MM.1S (cell line): ENCODE measurements around the gene ADAMTS2.

Experiments
- DNase-seq: peaks from one replicate; pipeline ENCODE4 v3.0.0-alpha.2; 2015
- H2AFZ ChIP-seq: fragments of 300-600 bp; sonication (generic); 2 replicates; pipeline ENCODE4 v1.6.0; 2016; ENCODE audit warnings: antibody characterized with exemption, low read length
- H3F3A ChIP-seq: fragments of 300-600 bp; sonication (generic); 2 replicates; pipeline ENCODE4 v1.6.1; 2016; ENCODE audit warnings: mild to moderate bottlenecking, antibody characterized with exemption, low read length, moderate library complexity, mixed read lengths; ENCODE audit not compliant: insufficient read depth
- H3K27ac ChIP-seq: fragments of 300-600 bp; sonication (generic); 2 replicates; pipeline ENCODE4 v1.5.1; 2016; ENCODE audit warnings: mild to moderate bottlenecking, low read length
- H3K27me3 ChIP-seq: fragments of 300-600 bp; sonication (generic); replicated peaks from 2 replicates; pipeline ENCODE4 v1.6.0; 2016; ENCODE audit warnings: low read length; ENCODE audit not compliant: insufficient read depth
- H3K36me3 ChIP-seq: fragments of 300-600 bp; sonication (generic); replicated peaks from 2 replicates; pipeline ENCODE4 v1.6.1; 2016; ENCODE audit warnings: mild to moderate bottlenecking, low read length, mixed read lengths; ENCODE audit not compliant: insufficient read depth
- H3K4me1 ChIP-seq: fragments of 300-600 bp; sonication (generic); 2 replicates; pipeline ENCODE4 v1.6.1; 2016; ENCODE audit warnings: low read length, mixed read lengths
- H3K4me2 ChIP-seq: fragments of 300-600 bp; sonication (generic); 2 replicates; pipeline ENCODE4 v1.6.0; 2016; ENCODE audit warnings: low read depth, low read length
- H3K4me3 ChIP-seq: fragments of 300-600 bp; sonication (generic); 2 replicates; pipeline ENCODE4 v1.5.1; 2016; ENCODE audit warnings: low read length, mixed read lengths
- H3K79me2 ChIP-seq: fragments of 300-600 bp; sonication (generic); 2 replicates; pipeline ENCODE4 v1.6.1; 2016; ENCODE audit warnings: mixed run types, low read length, mixed read lengths
- H3K9ac ChIP-seq: fragments of 300-600 bp; sonication (generic); 2 replicates; pipeline ENCODE4 v1.6.1; 2016; ENCODE audit warnings: low read length, mixed read lengths
- H3K9me2 ChIP-seq: fragments of 300-600 bp; sonication (generic); replicated peaks from 2 replicates; pipeline ENCODE4 v1.6.1; 2016; ENCODE audit warnings: mild to moderate bottlenecking, low read length, mixed read lengths; ENCODE audit not compliant: insufficient read depth
- H3K9me3 ChIP-seq: fragments of 300-600 bp; sonication (generic); replicated peaks from 2 replicates; pipeline ENCODE4 v1.6.1; 2016; ENCODE audit warnings: mild to moderate bottlenecking, low read length, mixed read lengths; ENCODE audit not compliant: insufficient read depth
- H4K20me1 ChIP-seq: fragments of 300-600 bp; sonication (generic); 2 replicates; pipeline ENCODE4 v1.6.1; 2016; ENCODE audit warnings: mild to moderate bottlenecking, low read length, moderate library complexity, mixed read lengths; ENCODE audit not compliant: insufficient read depth
- CTCF ChIP-seq: fragments of 300-600 bp; sonication (generic); IDR thresholded peaks from 2 replicates; pipeline ENCODE4 v1.5.1; 2016; ENCODE audit warnings: antibody characterized with exemption, low read length, mixed read lengths
- EZH2 ChIP-seq: fragments of 300-600 bp; sonication (generic); optimal IDR thresholded peaks from 2 replicates; pipeline ENCODE3; 2017; ENCODE audit warnings: low read depth, mild to moderate bottlenecking, antibody characterized with exemption, low read length, mixed read lengths
- EZH2phosphoT487 ChIP-seq: fragments of 300-600 bp; sonication (generic); IDR thresholded peaks from 2 replicates; pipeline ENCODE4 v1.6.1; 2018; ENCODE audit warnings: antibody characterized with exemption, low read length

ADAMTS2 gene

DNA sequence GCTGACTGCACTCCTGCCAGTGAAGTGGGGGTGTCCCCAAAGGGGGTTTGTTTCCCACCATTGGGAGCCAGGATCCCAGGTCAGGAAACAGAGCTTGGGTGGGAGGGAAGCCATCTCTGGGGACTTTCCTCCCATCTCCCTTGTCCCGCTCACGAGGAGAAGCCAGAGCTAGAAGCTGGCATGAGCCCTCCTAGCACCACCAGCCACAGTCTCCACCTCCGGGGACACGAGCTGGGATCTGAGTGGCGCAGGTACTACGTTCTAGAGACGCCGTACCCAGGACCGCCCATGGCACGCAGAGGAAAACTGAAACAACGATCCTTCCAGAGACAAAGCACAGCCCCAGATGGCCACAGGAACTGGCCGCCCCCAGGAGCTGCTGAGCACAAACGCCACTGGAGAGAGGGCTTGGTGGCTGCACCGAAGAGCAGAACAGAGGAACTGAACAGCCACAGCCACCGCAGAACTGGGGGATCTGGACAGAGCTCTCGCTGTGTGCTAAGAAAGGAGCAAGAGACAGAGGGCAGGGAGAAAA is 29.8 kb downstream of the ADAMTS2 start:
- H3K27me3 ChIP-seq, result no peaks in the 10 kb centered on the region; the same call in 1 of the 2 replicates
- TF ChIP-seq EZH2phosphoT487 (no peak), EZH2 (no peak), CTCF (no peak)
- no peak overlapping the region for H3K27ac ChIP-seq
- H3K9me3 ChIP-seq, result no peaks in the 10 kb centered on the region
- no peak overlapping the region for H3K9ac ChIP-seq
- DNase-seq, result no peak
- H3F3A ChIP-seq, result no peaks in the 10 kb centered on the region
- no peak overlapping the region for H2AFZ ChIP-seq
- no peaks in the 10 kb centered on the region for H3K36me3 ChIP-seq
- H3K4me1 ChIP-seq, result no peaks in the 10 kb centered on the region
- H3K4me2 ChIP-seq, result no peak overlapping the region
- H3K79me2 ChIP-seq, result no peaks in the 10 kb centered on the region
- H4K20me1 ChIP-seq, result no peaks in the 10 kb centered on the region
- no peak overlapping the region for H3K4me3 ChIP-seq
- no peaks in the 10 kb centered on the region for H3K9me2 ChIP-seq

GRCh38 chr5:179314606-179315355 is 30.5 kb downstream of the ADAMTS2 start:
- H3K79me2 ChIP-seq, result no peaks in the 10 kb centered on the region
- no peak for DNase-seq

DNA sequence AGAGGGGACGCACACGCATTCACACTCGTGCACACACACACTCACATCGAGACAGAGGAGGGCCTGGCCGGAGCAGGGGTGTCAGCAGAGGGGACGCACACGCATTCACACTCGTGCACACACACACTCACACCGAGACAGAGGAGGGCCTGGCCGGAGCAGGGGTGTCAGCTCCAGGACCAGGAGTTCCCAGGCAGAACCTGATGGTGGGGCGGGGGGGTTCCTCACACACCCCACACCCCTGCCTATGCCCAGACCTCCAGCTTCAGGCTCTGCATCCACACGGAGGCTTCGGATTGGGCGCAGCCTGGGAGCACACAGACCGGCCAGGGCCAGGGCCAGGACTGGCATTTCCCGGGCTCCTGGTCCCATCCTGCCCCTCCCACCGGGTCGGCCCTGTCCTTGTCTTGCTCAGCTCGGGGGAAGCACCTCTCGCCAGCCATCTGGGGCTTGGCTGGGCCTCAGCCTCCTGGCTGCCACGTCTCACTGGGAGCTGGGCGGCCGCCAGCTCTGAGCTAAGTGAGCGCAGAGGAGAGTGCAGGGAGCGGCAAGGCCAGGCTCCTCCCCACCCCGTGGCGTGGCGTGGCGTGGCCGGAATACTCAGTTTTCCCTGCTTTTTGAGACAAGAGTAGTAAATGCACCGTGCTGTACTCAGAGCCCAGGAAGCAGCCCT is 31.3 kb downstream of the ADAMTS2 start:
- no peaks in the 10 kb centered on the region for H3K79me2 ChIP-seq
- no peak overlapping the region for H3K27ac ChIP-seq
- DNase-seq, result no peak
- H3K9ac ChIP-seq, result no peak overlapping the region
- H3K36me3 ChIP-seq, result no peaks in the 10 kb centered on the region
- H4K20me1 ChIP-seq, result no peaks in the 10 kb centered on the region
- H3K4me3 ChIP-seq, result no peak overlapping the region
- no peaks in the 10 kb centered on the region; the same call in 1 of the 2 replicates for H3K27me3 ChIP-seq
- no peaks in the 10 kb centered on the region for H3K4me1 ChIP-seq
- H3K4me2 ChIP-seq, result no peak overlapping the region
- no peaks in the 10 kb centered on the region for H3F3A ChIP-seq
- no peaks in the 10 kb centered on the region for H3K9me3 ChIP-seq
- no peaks in the 10 kb centered on the region for H3K9me2 ChIP-seq
- H2AFZ ChIP-seq, result no peak overlapping the region
- TF ChIP-seq EZH2phosphoT487 (no peak), EZH2 (no peak), CTCF (no peak)

More at GRCh38 chr5:179314606-179315355, 30.5 kb downstream of the ADAMTS2 start:
- Histone ChIP-seq H3K27me3 (no peaks in the 10 kb centered on the region; the same call in 1 of the 2 replicates), H3K36me3 (no peaks in the 10 kb centered on the region), H3K27ac (no peak overlapping the region), H3K4me2 (no peak overlapping the region), H3K9me2 (no peaks in the 10 kb centered on the region), H2AFZ (no peak overlapping the region), H4K20me1 (no peaks in the 10 kb centered on the region), H3K9me3 (no peaks in the 10 kb centered on the region), H3F3A (no peaks in the 10 kb centered on the region), H3K4me3 (no peak overlapping the region), H3K4me1 (no peaks in the 10 kb centered on the region), H3K9ac (no peak overlapping the region)
- TF ChIP-seq CTCF (no peak), EZH2 (no peak), EZH2phosphoT487 (no peak)
